ENCODE data around the gene GLB1L2. TPM values are rescaled to one million over a fixed set of nuclear protein-coding genes. Genes with fewer than 3 reads are reported as not detected.
A peak's percentile ranks its signal among the peaks of the same experiment; 100 is the strongest.

Gene GLB1L2
- polyA plus RNA-seq, 1 of the 3 experiments (the other 2 are of a cell fraction) = 3.4 TPM

DNA sequence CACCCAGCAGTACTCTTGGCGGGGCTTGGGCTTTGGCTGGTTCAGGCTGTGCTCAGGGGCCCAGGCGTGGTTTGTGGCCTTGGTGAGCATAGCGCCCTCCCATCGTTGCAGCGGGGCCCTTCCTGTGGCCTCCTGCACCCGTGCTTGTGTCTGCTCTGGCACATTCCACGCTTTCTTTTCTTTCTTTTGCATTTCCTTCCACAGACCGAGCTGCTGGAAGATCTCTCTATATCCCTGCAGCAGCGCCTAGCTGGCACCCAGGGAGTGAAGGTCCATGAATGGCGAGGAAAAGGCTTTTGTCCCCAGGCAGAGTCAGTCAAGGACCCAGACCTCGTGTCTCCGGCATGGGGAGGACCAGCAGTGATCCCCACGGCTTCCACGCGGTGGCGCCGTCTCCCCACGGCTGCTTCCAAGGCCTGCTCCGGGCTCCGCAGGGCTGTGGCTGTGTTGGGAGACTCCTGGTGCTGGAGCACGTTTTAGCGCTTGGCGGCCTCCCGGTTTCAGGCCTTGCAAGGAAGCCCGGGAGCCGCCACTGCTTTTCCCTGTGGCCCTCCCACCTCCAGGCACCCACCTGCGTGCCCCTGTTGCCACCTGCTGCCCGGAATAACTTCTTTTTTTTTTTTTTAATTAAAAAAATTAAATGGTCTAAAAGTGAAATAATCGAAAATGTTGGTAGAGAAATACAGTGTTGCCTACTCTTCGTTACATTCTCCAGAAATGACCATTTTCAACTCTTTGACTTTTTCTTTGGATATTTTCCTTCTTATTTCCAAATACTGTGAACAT is 28.5 kb downstream of the GLB1L2 start:
- Histone ChIP-seq H2AFZ (ENCODE audit: low read depth) (no peak overlapping the region), H3K27ac (ENCODE audit: low read depth in 2 of 2, low read length in 1 of 2) (no peak overlapping the region), H3K79me2 (ENCODE audit: insufficient read depth) (no peaks in the 10 kb centered on the region), H3K9me2 (no peaks in the 10 kb centered on the region), H3F3A (replicated peaks; ENCODE audit: insufficient read depth) (no peaks in the 10 kb centered on the region), H3K36me3 (replicated peaks in 1 of 2; ENCODE audit: control insufficient read depth in 1 of 2, insufficient read depth in 2 of 2, low read length in 1 of 2) (no peaks in the 10 kb centered on the region), H4K20me1 (ENCODE audit: insufficient read depth) (no peaks in the 10 kb centered on the region), H3K27me3 (ENCODE audit: insufficient read depth) (no peaks in the 10 kb centered on the region), H3K9ac (no peak overlapping the region), H3K4me3 (ENCODE audit: low read depth in 2 of 2, low read length in 1 of 2) (no peak overlapping the region), H3K9me3 (no peaks in the 10 kb centered on the region), H3K4me2 (no peak overlapping the region), H3K4me1 (ENCODE audit: control insufficient read depth in 1 of 2, insufficient read depth in 2 of 2, low read depth in 1 of 2, low read length in 1 of 2) (no peaks in the 10 kb centered on the region; a peak in 1 of 4 replicates)
- peak; percentile 98 for DNase-seq
- ChIA-PET POLR2A (no interaction called here), CTCF (interaction anchor here (0.6 to 1.7 kb wide), 23 partner anchors 10 to 714 kb away, joined by 3 to 13 read pairs (median 4); no protein-coding TSS in a partner anchor)
- 38% methylated on average over 27 of the region's 30 CpGs for WGBS (ENCODE audit: low lambda C conversion rate)
- TF ChIP-seq CHD2 (IDR thresholded peaks at IDR 0.05; ENCODE audit: low read length, partially characterized antibody) (peak; percentile 37), EZH2phosphoT487 (IDR thresholded peaks at IDR 0.05; ENCODE audit: borderline replicate concordance, low read depth) (no peak), FOSL2 (IDR thresholded peaks at IDR 0.05; ENCODE audit: borderline replicate concordance, low read depth) (no peak), RCOR1 (IDR thresholded peaks at IDR 0.05; ENCODE audit: low read length) (peak; percentile 36; the same call in 1 of the 2 replicates), YY1 (IDR thresholded peaks at IDR 0.05; ENCODE audit: low read depth) (no peak), SMC3 (IDR thresholded peaks at IDR 0.05; ENCODE audit: low read depth, low read length) (peak; percentile 93), RAD21 (IDR thresholded peaks at IDR 0.05; ENCODE audit: low read length) (peak; percentile 99), MXI1 (IDR thresholded peaks at IDR 0.05; ENCODE audit: low read depth, low read length) (peak; percentile 78; the same call in 1 of the 2 replicates)
- TF ChIP-seq, protein P1, sequence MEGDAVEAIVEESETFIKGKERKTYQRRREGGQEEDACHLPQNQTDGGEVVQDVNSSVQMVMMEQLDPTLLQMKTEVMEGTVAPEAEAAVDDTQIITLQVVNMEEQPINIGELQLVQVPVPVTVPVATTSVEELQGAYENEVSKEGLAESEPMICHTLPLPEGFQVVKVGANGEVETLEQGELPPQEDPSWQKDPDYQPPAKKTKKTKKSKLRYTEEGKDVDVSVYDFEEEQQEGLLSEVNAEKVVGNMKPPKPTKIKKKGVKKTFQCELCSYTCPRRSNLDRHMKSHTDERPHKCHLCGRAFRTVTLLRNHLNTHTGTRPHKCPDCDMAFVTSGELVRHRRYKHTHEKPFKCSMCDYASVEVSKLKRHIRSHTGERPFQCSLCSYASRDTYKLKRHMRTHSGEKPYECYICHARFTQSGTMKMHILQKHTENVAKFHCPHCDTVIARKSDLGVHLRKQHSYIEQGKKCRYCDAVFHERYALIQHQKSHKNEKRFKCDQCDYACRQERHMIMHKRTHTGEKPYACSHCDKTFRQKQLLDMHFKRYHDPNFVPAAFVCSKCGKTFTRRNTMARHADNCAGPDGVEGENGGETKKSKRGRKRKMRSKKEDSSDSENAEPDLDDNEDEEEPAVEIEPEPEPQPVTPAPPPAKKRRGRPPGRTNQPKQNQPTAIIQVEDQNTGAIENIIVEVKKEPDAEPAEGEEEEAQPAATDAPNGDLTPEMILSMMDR (IDR thresholded peaks at IDR 0.05) = peak; percentile 76
- TF ChIP-seq, protein P2, sequence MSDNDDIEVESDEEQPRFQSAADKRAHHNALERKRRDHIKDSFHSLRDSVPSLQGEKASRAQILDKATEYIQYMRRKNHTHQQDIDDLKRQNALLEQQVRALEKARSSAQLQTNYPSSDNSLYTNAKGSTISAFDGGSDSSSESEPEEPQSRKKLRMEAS (IDR thresholded peaks at IDR 0.05; ENCODE audit: low read depth) = 0 out of 2 replicates have a peak, but pooled peaks have one; percentile 30

DNA sequence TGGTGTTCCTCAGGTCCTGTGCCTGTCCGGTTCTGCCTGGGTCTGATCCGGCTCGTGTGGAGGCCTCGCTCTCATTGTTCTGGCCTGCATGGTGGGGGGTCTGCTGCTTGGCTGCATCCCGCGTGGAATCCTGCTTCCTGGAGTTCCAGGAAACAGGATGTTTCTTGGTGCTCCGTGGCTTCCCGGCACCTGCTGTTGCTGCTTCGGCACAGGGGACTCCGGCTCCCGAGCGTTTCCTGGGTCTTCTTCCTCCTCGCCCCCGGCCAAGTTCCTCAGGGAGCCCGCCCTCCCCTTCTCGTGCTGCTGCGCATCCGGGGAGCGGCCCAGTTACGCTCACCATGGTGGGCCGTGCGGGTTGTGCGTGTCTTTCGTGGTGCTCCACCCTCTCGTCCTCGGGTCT is 29.9 kb downstream of the GLB1L2 start:
- H2AFZ ChIP-seq (ENCODE audit: low read depth) = no peak overlapping the region
- H3K9me3 ChIP-seq = no peaks in the 10 kb centered on the region
- no peaks in the 10 kb centered on the region for H3F3A ChIP-seq (replicated peaks; ENCODE audit: insufficient read depth)
- no peak overlapping the region for H3K4me2 ChIP-seq
- H3K4me1 ChIP-seq (ENCODE audit: control insufficient read depth in 1 of 2, insufficient read depth in 2 of 2, low read depth in 1 of 2, low read length in 1 of 2) = no peaks in the 10 kb centered on the region; a peak in 1 of 4 replicates
- H3K9me2 ChIP-seq = no peaks in the 10 kb centered on the region
- WGBS (ENCODE audit: low lambda C conversion rate) = 82% methylated on average over 26 of the region's 26 CpGs
- no peaks in the 10 kb centered on the region for H3K36me3 ChIP-seq (replicated peaks in 1 of 2; ENCODE audit: control insufficient read depth in 1 of 2, insufficient read depth in 2 of 2, low read length in 1 of 2)
- H4K20me1 ChIP-seq (ENCODE audit: insufficient read depth) = no peaks in the 10 kb centered on the region
- H3K9ac ChIP-seq = no peak overlapping the region
- H3K27me3 ChIP-seq (ENCODE audit: insufficient read depth) = no peaks in the 10 kb centered on the region
- ChIA-PET POLR2A (no interaction called here), CTCF (interaction anchor here (0.6 to 0.8 kb wide), 2 partner anchors 505 to 713 kb away, joined by 3 read pairs; no protein-coding TSS in a partner anchor)
- no peaks in the 10 kb centered on the region for H3K79me2 ChIP-seq (ENCODE audit: insufficient read depth)
- TF ChIP-seq EZH2phosphoT487 (IDR thresholded peaks at IDR 0.05; ENCODE audit: borderline replicate concordance, low read depth) (no peak), RFX5 (IDR thresholded peaks at IDR 0.05; ENCODE audit: low read length) (no peak), GATA2 (CRISPR knock-in tag; IDR thresholded peaks at IDR 0.05) (no peak), TAF1 (IDR thresholded peaks at IDR 0.05; ENCODE audit: borderline replicate concordance, low read depth, low read length) (no peak), MXI1 (IDR thresholded peaks at IDR 0.05; ENCODE audit: low read depth, low read length) (no peak), FOSL2 (IDR thresholded peaks at IDR 0.05; ENCODE audit: borderline replicate concordance, low read depth) (no peak), SIN3A (IDR thresholded peaks at IDR 0.05; ENCODE audit: borderline replicate concordance, low read depth, low read length) (no peak), FOXM1 (IDR thresholded peaks at IDR 0.05; ENCODE audit: low read depth) (no peak), POLR2AphosphoS5 (IDR thresholded peaks at IDR 0.05; ENCODE audit: low read depth, low read length) (no peak), JUND (IDR thresholded peaks at IDR 0.05) (no peak), NFIC (IDR thresholded peaks at IDR 0.05; ENCODE audit: borderline replicate concordance) (no peak)
- TF ChIP-seq, protein P3, sequence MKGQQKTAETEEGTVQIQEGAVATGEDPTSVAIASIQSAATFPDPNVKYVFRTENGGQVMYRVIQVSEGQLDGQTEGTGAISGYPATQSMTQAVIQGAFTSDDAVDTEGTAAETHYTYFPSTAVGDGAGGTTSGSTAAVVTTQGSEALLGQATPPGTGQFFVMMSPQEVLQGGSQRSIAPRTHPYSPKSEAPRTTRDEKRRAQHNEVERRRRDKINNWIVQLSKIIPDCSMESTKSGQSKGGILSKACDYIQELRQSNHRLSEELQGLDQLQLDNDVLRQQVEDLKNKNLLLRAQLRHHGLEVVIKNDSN (IDR thresholded peaks at IDR 0.05; ENCODE audit: borderline replicate concordance, low read depth) = no peak
- TF ChIP-seq, protein P2 (IDR thresholded peaks at IDR 0.05; ENCODE audit: low read depth) = no peak
- TF ChIP-seq, protein P4, sequence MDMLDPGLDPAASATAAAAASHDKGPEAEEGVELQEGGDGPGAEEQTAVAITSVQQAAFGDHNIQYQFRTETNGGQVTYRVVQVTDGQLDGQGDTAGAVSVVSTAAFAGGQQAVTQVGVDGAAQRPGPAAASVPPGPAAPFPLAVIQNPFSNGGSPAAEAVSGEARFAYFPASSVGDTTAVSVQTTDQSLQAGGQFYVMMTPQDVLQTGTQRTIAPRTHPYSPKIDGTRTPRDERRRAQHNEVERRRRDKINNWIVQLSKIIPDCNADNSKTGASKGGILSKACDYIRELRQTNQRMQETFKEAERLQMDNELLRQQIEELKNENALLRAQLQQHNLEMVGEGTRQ (IDR thresholded peaks at IDR 0.05; ENCODE audit: borderline replicate concordance, low read depth, low read length) = no peak
- TF ChIP-seq, protein P5, sequence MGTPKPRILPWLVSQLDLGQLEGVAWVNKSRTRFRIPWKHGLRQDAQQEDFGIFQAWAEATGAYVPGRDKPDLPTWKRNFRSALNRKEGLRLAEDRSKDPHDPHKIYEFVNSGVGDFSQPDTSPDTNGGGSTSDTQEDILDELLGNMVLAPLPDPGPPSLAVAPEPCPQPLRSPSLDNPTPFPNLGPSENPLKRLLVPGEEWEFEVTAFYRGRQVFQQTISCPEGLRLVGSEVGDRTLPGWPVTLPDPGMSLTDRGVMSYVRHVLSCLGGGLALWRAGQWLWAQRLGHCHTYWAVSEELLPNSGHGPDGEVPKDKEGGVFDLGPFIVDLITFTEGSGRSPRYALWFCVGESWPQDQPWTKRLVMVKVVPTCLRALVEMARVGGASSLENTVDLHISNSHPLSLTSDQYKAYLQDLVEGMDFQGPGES (IDR thresholded peaks at IDR 0.05; ENCODE audit: low read depth, low read length) = no peak
- H3K27ac ChIP-seq (ENCODE audit: low read depth in 2 of 2, low read length in 1 of 2) = no peak overlapping the region
- no peak overlapping the region for H3K4me3 ChIP-seq (ENCODE audit: low read depth in 2 of 2, low read length in 1 of 2)
- DNase-seq = no peak
